ENCODE measurements around the gene SLC30A4.

- TF ChIP-seq CTCF (IDR thresholded peaks at IDR 0.05) (no peak), EZH2 (IDR thresholded peaks at IDR 0.05; ENCODE audit: borderline replicate concordance, insufficient read depth, low read depth, low read length, poor library complexity, severe bottlenecking) (no peak)
These were observed 25.3 kb downstream of the SLC30A4 start for GRCh38 chr15:45497261-45497660.

Measured in B cell (primary cell).